Measurements from ENCODE around the gene ACOT7.
"Not testable (repeated sequence)": the region's sequence is repeated elsewhere in the genome, so short reads cannot be mapped to it uniquely, and the experiment has no call there.

Gene ACOT7

DNA sequence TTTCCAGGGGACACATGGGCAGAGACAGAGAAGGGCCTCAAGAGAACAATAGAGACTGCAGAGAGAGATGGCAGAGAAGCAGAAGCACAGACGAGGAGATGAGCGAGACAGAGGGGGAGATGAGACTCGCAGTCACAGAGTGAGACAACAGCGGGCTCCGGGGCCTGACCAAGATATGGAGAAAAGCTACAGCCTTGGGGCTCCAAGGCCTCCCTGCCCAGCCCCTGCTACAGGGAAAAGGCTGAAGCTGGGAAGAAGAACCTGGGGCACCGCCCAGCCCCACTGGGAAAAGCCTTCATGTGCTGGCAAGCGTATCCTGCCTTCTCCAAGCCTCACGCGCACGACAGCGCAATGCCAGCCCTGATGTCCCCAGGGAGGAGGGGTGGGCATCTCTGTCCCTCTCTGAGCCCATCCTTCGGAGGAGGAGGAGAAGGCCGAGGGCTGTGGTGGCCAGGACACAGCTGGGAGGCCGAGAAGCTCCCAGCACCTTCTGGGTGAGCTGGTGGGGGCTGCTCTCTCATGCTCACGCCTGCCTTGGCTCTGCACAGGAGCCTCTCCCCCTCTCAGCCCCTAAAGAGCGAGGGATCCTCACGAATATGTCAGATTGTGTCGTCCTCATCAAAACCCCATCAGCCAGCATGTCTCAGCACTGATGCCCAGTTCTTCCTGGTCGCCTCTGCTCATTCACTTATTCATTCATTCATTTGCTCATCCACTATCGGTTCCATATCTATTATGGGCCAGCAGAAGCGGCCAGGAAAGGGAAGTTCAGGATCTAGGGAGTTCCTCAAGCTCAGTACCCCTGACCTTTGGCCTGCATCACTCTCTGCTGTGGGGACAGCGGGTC lies 56.6 kb downstream of the ACOT7 start:
- no peak for DNase-seq

DNA sequence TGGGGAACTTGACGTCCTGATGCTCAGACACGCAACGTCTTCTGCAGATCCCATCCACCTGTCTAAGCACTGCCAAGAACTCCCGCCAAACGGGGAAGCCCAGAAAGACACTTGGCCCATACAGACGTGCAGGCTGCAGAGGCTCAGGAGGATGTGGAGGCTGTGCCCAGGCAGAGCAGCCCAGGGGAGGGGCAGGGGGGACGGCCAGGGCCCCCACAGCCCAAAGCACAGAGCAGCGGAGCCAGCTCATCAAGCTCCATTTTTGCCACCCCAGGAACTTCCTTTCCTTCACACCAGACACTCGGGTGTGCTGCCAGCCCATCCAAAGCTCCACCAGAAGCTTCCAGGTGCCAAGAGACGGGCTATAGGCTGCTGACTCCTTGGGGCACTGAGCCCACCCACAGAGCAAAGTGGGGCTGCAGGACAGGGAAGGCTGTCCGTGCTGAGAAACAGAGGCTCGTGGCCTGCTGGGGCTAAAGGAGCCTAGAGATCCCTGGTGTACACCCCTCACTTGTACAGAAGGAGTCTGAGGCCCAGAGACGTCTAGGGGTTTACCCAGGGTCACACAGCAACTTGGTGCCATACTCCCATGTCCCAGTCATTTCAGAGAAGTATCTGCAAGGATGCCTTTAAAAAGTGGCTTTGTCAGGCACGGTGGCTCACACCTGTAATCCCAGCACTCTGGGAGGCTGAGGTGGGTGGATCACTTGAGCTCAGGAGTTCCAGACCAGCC lies 59.1 kb downstream of the ACOT7 start:
- no peak for DNase-seq

DNA sequence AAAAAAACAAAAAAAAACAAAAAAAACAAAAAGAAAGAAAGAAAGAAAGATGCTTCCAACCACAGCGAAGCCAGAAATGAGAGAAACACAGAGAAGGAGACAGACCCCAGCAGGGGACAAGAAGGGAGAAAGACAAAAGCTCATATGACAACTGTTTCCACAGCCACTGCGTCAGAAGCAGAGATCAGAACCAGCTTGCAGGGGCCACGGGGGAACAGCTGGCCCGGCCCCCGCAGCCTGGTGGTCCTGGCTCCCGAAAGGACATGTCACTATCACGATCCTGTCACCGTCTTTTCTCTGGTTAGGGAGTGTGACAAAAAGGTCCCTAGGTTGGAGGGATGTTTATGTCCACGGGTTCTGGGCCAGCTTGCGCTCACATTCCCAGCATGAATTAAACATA lies 60.7 kb downstream of the ACOT7 start:
- no peak for DNase-seq

DNA sequence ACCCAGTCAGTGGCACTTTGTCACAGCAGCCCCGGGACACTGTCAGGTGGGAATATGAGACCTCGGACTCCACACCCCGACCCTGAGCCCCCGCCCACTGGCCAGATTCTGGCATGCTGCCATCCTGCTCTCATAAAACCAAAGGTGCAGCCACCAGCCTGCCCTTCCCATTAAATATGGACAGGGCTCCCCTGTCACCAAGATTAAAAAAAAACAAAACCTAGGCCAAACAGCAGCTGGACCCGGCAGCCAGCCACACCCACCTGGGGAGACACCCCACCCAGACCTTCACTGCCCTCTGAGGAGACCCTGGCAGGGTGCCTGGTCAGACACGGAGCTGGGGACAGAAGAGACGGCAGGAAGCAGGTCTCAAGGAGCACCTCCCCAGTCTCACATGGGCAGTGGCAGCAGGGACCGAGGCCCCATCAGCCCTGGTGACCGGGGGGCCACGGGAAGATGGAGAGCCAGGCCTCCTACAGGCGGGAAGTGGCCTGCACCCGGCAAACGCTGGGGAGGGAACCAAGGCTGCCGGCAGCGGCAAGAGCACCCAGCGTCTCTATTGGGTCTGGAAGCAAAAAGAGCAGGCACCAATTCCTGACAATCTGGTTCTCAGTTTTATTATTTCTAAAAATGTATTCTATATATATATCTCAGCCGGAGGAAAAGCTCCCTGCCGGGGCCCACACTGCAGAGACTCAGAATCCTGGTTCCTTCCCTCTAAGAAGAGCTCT lies 61.9 kb downstream of the ACOT7 start:
- DNase-seq, result no peak

- no peak for DNase-seq
Observed at GRCh38 chr1:6330410-6330911, 63.1 kb downstream of the ACOT7 start.

DNA sequence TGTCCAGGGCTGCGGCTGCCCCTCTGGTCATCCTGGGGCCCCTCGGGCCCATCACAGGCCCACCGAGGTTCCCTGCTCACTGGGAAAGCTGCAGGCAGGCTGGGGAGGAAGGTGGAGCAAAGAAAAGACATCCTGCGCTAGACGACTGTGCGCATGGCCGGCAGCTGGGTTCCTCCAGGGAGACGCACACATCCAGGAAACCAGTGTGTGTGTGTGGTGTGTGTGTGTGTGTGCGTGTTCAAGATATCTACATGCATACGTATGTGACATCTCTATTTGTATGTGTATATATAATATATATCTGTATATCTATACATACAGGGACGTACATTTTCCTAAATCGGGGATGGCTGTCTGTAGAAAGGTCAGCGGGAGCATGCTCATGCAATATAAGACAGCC lies 63.7 kb downstream of the ACOT7 start:
- no peak for DNase-seq

GRCh38 chr1:6329396-6329795 lies 64.2 kb downstream of the ACOT7 start:
- DNase-seq, result no peak

DNA sequence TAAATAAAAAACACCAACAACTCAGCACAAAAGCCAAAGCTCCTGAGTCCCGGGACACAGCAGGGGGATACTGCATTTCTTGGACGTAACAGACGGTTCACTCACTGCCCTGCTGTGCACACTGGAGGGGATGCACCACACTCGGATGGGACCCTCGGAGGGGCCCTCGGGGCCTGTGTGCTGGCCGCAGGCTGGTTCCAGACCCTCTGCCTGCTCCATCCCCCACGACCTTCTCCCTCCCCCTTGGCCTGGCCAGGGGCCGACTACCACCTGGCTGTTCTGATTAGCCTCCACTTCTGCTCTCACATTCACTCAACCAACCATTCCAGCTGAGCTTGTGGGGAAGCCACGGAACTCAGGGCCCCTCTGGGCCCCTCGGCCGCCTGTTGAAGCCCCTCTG lies 64.9 kb downstream of the ACOT7 start:
- DNase-seq, result no peak

GRCh38 chr1:6328091-6328490 lies 65.5 kb downstream of the ACOT7 start:
- DNase-seq, result no peak

DNA sequence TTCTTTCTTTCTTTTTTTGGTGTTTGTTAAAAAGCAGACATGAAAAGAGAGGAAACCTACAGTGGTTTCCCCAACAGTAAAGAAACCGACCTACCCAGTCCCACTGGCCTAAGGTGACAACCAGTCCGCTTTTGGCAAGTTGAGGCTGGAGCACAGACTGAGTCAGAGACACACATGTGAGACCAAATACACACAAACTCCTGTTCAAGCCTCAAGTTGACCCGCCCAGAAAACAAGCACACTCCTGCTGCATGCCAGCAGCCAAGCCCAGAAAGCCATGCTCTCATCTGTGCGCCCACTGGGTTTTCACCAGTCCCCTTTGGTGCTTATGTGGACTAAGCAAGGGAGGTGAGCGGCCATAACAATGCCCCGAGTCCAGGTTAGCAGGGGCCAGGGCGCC lies 68.1 kb downstream of the ACOT7 start:
- DNase-seq, result no peak

DNA sequence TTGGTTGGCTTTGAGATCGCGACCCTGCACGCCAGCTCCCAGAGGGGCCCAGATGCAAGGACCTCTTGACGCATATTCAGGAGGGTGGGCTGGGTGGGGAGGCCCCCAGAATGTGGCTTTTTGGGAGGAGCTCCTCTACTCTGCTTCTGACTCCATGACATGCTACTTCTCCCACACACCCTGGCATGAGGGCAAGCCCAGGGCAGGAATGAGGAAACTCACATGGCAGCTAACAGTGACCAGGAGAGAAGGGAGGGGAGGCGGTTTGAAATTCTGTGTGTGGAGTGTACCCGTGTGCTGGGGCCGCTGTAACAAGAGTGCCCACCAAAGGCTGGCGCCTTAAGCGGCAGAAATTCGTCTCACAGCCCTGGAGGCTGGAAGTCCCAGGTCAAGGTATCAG lies 71.4 kb downstream of the ACOT7 start:
- no peak for DNase-seq

DNA sequence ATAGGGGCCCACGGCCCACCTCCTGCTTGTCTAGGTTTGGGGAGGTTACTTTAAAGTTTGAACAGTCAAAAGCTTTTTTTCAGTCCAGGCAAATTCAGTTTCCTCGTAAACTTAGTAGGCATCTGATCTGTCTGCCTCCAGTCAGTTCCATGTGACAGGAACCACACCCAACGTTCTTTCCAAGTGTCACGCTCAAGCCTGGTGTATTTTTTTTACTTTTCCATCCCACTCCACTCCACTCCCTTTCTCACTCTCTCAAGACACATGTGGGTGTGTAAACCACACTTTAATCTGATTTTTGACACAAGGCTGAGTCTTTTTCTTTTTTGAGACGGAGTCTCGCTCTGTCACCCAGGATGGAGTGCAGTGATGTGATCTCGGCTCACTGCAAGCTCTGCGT lies 72.4 kb downstream of the ACOT7 start:
- no peak for DNase-seq

DNA sequence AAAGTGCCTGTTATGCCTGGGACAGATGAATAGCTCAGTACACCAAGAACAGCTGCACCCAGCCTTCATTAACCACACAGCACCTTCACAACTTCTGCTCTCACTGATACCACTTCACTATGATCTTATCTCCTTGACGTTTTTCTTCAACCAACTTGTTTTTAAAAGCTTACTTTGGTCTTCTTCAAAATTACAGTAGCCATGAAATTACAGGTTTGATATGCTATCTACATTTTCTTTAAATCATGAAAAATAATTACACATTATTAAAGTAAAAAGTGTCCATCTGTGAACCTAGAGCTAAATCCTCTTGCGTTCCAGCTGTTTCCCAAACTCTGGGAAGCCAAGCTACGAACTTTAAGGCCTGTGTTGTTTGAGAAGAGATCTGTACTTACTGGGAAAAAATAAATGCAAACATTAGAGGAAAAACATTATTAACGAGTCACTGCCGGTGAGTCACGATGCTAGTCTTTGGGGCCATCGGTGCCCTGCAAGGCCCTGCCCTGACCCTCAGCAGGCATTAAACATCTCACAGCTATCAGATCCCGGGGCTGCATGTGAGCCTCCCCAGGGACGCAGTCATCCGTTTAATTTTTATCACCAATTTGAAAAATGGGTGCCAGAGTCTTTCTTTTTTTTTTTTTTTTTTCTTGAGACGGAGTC lies 76.3 kb downstream of the ACOT7 start:
- DNase-seq, result no peak

DNA sequence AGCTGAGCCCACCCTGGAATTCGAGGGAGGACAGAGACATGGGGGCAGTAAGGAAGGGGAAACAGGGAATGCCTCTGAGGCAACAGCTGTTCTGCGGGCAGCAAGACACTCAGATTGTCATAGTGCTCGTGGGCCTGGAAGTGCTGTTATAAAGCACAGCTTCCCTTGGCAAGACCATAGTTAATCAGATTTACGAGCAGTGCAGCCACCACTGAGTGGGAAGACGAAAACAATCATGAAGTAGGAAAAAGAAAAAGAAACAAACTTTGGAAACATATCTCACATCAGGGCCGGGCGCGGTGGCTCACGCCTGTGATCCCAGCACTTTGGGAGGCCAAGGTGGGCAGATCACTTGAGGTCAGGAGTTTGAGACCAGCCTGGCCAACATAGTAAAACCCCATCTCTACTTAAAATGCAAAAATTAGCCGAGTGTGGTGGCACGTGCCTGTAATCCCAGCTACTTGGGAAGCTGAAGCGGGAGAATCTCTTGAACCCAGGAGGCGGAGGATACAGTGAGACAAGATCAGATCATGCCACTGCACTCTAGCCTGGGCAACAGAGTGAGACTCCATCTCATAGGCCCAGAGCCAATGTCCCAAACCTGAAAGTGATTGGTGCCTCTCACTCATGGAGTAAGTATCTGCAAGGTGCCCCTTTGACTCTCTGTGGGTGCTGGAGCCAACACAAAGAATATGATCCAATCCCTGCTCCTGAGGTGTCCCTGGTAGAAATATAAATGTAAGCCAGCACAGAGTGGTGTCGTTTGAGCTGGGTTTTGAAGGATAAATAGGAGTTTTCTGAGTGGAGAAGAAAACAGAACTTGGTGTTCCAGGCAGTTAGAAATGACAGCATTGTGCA lies 77.1 kb downstream of the ACOT7 start:
- no peak for DNase-seq

DNA sequence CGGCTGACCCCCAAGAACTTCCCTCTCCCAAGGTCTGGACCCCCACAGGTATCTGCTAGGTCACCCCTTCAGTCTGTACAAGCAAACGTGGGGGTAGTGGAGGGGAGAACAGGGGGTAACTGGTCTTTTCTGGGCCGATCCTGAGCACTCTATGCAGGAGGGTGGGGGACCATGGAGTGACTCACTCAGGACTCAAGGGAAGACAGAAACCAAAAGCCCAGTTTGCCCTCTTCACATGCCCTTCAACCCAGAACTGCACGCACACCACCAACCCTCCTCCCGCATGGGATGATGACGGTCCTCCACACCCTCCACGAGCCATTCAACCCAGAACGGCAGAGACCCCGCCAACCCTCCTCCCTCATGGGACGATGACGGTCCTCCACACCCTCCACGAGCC lies 79.1 kb downstream of the ACOT7 start:
- no peak for DNase-seq

GRCh38 chr1:6313393-6314200 lies 80.0 kb downstream of the ACOT7 start:
- no peak for DNase-seq

DNA sequence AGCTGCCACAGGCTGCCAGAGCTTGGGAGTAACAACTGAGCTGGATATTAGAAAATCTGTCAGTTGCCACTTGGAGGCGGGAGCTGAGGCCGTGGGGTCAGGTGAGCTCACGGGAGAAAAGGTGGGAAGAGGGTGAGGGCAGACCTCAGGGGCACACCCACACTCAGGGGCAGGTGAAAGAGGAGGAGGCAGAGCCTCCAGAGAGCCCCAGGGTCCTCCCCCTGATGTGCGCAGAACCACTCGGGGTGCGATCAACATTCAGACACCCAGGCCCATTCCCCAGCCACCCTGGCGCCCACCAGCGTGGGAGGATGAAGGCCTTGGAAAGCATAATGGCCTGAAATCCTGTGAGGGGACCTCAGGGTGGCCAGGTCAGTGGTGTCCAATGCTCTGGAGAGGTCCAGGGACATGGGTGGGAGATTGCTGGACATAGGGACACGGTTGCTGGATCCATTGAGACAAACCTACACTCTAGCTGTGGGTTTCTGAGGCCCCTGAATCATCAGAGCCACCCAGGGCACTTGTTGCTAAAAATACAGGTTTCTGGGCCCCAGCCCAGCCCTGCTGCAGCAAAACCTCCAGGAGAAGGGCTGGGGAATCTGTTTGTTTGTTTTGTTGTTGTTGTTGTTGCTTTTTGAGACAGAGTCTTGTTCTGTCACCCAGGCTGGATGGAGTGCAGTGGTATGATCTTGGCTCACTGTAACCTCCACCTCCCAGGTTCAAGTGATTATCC lies 83.3 kb downstream of the ACOT7 start:
- no peak for DNase-seq

- DNase-seq, result no peak
Observed at GRCh38 chr1:6309564-6309963, 84.0 kb downstream of the ACOT7 start.

DNA sequence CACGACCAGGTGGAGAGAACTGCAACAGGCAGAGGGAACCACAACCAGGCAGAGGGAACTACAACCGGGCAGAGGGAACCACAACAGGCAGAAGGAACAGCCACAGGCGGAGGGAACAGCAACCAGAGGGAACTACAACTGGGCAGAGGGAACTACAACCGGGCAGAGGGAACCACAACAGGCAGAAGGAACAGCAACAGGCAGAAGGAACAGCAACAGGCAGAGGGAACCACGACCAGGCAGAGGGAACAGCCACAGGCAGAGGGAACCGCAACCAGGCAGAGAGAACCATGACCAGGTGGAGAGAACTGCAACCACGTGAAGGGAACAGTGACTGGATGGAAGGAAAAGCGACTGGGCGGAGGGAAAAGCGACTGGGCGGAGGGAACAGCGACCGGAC lies 85.1 kb downstream of the ACOT7 start:
- no peak for DNase-seq

DNA sequence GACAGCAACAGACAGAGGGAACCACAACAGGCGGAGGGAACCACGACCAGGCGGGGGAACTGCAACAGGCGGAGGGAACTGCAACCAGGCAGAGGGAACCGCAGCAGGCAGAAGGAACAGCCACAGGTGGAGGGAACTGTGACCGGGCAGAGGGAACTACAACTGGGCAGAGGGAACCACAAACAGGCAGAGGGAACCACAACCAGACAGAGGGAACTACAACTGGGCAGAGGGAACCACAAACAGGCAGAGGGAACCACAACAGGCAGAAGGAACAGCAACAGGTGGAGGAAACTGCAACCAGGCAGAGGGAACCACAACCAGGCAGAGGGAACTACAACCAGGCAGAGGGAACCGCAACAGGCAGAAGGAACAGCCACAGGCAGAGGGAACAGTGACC lies 85.9 kb downstream of the ACOT7 start:
- not testable (repeated sequence) for DNase-seq
